LNCAP (cell line): ENCODE results near the gene NFE2L3.

ENCODE experiments used
- TF ChIP-seq, protein P1 (sequence below): fragments of 450-650 bp; IDR thresholded peaks from 2 replicates; pipeline ENCODE4 v1.5.1; 2017; ENCODE audit warnings: mild to moderate bottlenecking

NFE2L3 gene

GRCh38 chr7:26159243-26159642, 7.2 kb downstream of the NFE2L3 start:
- TF ChIP-seq, protein P1, sequence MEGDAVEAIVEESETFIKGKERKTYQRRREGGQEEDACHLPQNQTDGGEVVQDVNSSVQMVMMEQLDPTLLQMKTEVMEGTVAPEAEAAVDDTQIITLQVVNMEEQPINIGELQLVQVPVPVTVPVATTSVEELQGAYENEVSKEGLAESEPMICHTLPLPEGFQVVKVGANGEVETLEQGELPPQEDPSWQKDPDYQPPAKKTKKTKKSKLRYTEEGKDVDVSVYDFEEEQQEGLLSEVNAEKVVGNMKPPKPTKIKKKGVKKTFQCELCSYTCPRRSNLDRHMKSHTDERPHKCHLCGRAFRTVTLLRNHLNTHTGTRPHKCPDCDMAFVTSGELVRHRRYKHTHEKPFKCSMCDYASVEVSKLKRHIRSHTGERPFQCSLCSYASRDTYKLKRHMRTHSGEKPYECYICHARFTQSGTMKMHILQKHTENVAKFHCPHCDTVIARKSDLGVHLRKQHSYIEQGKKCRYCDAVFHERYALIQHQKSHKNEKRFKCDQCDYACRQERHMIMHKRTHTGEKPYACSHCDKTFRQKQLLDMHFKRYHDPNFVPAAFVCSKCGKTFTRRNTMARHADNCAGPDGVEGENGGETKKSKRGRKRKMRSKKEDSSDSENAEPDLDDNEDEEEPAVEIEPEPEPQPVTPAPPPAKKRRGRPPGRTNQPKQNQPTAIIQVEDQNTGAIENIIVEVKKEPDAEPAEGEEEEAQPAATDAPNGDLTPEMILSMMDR = no peak

- TF ChIP-seq, protein P1 = no peak
Observed at GRCh38 chr7:26160896-26161295, 8.9 kb downstream of the NFE2L3 start.

DNA sequence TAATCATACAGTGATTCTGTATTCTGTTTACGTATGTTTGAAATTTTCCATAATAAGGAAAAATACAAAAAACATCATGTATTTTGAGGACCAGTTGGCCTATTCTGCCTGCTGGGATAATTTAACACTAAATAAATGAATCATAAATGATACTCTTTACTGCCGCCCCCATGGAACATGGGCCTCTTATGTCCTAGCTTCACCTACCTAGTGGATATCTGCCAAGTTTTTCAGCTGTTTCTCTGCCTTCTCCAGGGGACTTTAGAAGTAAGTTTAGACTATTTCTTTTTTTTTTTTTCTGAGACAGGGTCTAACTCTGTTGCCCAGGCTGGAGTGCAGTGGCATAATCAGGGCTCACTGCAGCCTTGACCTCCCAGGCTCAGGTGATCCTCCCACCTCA, 10.4 kb downstream of the NFE2L3 start:
- TF ChIP-seq, protein P1 = no peak

DNA sequence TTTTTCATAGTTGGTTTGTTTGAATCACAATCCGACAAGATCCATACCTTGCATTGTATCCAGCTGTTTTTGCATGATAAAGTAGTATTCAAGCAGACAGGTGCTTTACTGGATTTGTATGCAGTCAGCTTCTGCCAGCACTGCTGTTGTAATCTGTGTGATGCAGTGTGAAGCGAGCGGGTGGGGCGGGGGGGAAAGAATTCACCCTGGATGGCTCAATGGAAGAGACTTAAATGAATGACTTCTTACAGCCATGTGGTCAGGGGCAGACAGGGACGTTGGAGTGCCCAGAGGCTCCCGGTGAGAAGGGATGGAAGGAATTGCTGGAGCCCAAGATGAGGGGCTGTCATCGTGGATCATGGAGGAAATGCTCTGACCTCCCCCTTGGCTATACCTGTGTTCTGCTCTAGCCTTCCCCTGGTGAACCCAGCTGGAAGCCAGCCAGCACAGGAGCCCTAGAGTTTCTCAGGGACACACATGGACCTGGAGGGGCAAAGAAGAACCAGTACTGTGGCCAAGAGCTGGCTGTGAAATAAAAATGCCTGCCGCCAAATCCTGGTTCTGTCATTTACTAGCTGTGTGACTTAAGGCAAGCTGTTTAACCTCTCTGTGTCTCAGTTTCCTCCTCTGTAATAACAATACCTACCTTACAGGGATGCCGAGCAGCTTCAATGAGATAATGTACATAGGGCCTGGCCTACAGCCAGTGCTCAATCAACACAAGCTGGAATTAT, 14.1 kb downstream of the NFE2L3 start:
- TF ChIP-seq, protein P1 = no peak

DNA sequence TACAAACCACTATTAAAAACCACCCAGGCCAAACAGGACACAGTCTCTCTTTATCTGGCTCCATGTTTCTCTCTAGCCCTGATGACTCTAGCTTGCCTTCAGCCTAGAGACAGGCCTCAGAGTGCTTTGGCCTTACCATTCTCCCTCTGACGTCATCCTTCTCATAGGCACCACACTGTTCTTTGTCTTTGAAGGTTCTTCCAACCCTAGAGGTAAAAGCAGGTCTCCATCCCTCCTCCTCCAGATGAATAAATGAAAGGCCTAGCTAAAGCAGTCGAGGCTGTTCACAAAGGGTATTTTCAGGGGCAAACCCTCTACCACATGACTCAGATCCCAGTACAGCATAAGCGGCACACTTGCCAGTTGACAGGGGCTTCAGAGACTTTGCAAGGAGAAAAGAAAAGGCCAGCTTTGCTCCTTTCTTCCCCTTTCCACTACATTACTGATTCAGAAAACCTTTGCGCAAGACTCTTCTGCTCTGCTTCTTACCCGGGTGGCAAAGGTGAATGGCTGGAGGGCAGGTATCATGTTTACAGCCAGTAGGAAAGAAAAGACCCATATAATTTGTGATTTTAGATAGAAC, 14.8 kb downstream of the NFE2L3 start:
- TF ChIP-seq, protein P1 = no peak

- TF ChIP-seq, protein P1 = no peak
Observed at GRCh38 chr7:26167303-26167934, 15.4 kb downstream of the NFE2L3 start.

- TF ChIP-seq, protein P1 = no peak
Observed at GRCh38 chr7:26168458-26169023, 16.5 kb downstream of the NFE2L3 start.
